ENCODE results near the gene ATXN1.
"Not testable (repeated sequence)": the region's sequence is repeated elsewhere in the genome, so short reads cannot be mapped to it uniquely, and the experiment has no call there.

Gene ATXN1

DNA sequence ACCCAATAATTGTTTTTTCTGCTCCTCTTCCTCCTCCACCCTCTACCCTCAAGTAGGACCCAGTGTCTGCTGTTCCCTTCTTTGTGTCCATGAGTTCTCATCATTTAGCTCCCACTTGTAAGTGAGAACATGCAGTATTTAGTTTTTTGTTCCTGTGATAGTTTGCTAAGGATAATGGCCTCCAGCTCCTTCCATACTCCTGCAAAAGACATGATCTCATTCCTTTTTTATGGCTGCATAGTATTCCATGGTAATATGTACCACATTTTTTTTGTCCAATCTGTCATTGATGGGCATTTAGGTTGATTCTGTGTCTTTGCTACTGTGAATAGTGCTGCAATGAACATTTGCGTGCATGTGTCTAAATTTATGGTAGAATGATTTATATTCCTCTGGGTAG, 132.7 kb downstream of the ATXN1 start:
- not testable (repeated sequence) for H3K4me1 ChIP-seq (ENCODE audit: control insufficient read depth, insufficient read depth, low read length); H3K27ac ChIP-seq (ENCODE audit: low read length); H3K9me3 ChIP-seq (ENCODE audit: control insufficient read depth, insufficient read depth, low read length); H3K4me3 ChIP-seq (ENCODE audit: low read length); H3K27me3 ChIP-seq (ENCODE audit: control insufficient read depth, insufficient read depth, low read length); DNase-seq (ENCODE audit: low read depth, low spot score); H3K36me3 ChIP-seq (ENCODE audit: control insufficient read depth, insufficient read depth, low read length)
- WGBS (ENCODE audit: insufficient coverage, insufficient read length), result no CpG with 5 or more reads among the region's 1 CpG

DNA sequence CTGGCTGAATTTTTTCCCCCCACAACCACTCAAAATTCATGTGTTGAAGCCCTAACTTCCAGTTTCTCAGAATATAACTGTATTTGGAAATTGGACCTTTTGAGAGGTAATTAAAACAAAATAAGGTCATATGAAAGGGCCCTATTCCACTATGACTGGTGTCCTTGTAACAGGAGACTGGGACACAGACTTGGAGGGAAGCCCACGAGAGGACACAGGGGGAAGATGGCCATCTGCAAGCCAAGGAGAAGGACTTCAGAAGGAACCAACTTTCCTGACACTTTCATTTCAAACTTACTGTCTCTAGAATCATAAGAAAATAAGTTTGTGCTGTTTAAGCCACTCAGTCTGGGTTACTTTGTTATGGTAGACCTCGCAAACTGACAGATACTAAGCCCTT, 134.6 kb downstream of the ATXN1 start:
- Histone ChIP-seq H3K27ac (ENCODE audit: low read length) (no peak overlapping the region), H3K27me3 (ENCODE audit: control insufficient read depth, insufficient read depth, low read length) (no peaks in the 10 kb centered on the region), H3K4me3 (ENCODE audit: low read length) (no peak overlapping the region), H3K4me1 (ENCODE audit: control insufficient read depth, insufficient read depth, low read length) (no peaks in the 10 kb centered on the region), H3K36me3 (ENCODE audit: control insufficient read depth, insufficient read depth, low read length) (no peaks in the 10 kb centered on the region), H3K9me3 (ENCODE audit: control insufficient read depth, insufficient read depth, low read length) (no peaks in the 10 kb centered on the region)
- DNase-seq (ENCODE audit: low read depth, low spot score), result no peak
- WGBS (ENCODE audit: insufficient coverage, insufficient read length), result no CpG with 5 or more reads among the region's 2 CpGs

DNA sequence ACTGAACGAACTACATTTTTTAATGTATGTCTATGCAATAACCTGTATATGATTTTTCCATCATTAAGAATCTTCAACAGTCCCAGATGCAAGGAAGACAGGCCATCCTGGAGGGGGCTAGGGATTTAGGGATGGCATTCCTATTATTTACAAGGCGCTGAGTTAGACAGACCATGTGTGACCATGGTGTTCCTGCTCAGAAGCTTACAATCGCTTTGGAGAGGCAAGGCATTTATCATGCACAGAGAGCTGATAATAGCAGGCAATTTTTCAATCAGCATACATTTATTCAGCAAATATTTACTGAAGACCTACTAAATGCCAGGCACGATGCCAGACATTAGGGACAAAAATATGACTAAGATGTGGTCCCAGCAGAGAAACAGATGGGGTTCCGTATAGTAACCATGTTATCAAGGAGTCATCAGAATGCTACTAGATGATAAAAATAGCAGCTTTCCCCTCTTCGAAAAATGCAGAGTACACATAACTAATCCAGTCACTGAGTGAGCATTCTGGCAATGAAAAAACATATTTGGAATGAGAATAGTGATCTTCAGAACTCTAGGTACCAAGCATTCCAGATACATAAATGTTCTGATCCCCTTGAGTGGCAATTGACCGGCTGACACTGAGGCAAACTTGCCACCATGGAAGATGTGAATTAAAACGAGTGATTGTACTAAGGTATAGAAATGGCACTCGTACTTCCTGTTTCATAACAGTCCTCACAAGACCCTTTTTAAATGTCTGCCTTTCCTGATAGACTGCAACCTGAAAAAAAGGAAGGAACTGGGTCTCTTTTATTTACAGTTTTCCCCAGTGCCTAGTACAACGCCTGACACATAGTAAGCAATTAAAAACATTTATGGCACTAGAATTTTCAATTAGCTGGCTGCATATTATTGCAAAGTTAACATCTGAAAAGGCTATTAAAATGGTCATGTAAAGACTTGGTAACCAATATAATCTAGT, 135.7 kb downstream of the ATXN1 start:
- no peak for DNase-seq (ENCODE audit: low read depth, low spot score)
- no peaks in the 10 kb centered on the region for H3K36me3 ChIP-seq (ENCODE audit: control insufficient read depth, insufficient read depth, low read length)
- no peak overlapping the region for H3K4me3 ChIP-seq (ENCODE audit: low read length)
- no peaks in the 10 kb centered on the region for H3K27me3 ChIP-seq (ENCODE audit: control insufficient read depth, insufficient read depth, low read length)
- H3K27ac ChIP-seq (ENCODE audit: low read length), result no peak overlapping the region
- no peaks in the 10 kb centered on the region for H3K9me3 ChIP-seq (ENCODE audit: control insufficient read depth, insufficient read depth, low read length)
- H3K4me1 ChIP-seq (ENCODE audit: control insufficient read depth, insufficient read depth, low read length), result no peaks in the 10 kb centered on the region
- WGBS (ENCODE audit: insufficient coverage, insufficient read length), result no CpG with 5 or more reads among the region's 10 CpGs

DNA sequence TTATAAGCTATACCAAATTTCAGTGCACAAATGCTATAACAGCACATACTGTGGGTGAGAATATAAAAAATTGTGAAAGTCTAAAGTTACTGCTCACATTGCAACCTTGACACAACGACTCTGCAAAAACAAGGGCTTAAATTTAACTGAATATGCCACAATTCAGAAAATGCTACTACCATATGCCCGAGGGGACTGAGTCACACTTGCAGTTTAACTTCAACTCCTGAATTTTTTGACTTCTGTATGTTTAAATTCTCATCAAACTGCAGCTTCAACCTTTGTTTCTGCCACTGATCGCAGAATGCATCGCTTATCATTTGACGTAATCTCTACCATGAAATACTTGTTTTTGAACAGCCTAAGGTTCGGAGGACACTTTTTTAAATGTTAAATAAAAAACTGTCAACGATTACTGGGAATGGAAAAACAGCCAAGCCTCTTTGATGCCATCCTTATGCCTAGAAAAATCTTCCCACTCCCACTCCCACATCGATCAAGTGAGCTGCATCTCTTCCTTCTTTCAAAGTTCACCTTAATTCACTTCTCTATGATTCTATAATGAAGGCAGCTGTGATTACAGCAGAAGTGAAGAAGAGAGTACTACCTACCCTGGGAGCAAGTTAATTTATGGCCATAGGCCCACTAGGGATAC, 136.5 kb downstream of the ATXN1 start:
- H3K27me3 ChIP-seq (ENCODE audit: control insufficient read depth, insufficient read depth, low read length), result no peaks in the 10 kb centered on the region
- no peaks in the 10 kb centered on the region for H3K9me3 ChIP-seq (ENCODE audit: control insufficient read depth, insufficient read depth, low read length)
- no CpG with 5 or more reads among the region's 8 CpGs for WGBS (ENCODE audit: insufficient coverage, insufficient read length)
- DNase-seq (ENCODE audit: low read depth, low spot score), result no peak
- no peak overlapping the region for H3K27ac ChIP-seq (ENCODE audit: low read length)
- no peaks in the 10 kb centered on the region for H3K4me1 ChIP-seq (ENCODE audit: control insufficient read depth, insufficient read depth, low read length)
- no peaks in the 10 kb centered on the region for H3K36me3 ChIP-seq (ENCODE audit: control insufficient read depth, insufficient read depth, low read length)
- H3K4me3 ChIP-seq (ENCODE audit: low read length), result no peak overlapping the region

DNA sequence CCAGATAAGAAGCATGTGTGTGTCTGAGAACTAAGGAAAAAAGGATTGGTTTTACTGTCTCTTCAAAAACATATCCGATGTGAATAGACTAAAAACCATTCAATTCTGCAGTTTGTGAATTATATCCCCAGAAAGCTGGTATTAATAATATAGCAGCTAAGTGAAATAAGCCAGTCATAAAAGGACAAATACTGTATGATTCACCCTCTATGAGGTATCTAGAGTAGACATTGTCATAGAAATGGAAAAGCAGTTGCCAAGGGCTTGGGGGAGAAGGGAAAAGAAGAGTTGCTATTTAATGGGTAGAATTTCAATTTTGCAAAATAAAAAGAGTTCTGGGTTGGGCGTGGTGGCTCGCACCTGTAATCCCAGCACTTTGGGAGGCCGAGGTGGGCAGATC, 137.5 kb downstream of the ATXN1 start:
- WGBS (ENCODE audit: insufficient coverage, insufficient read length), result no CpG with 5 or more reads among the region's 4 CpGs
- H3K36me3 ChIP-seq (ENCODE audit: control insufficient read depth, insufficient read depth, low read length), result no peaks in the 10 kb centered on the region
- no peak overlapping the region for H3K4me3 ChIP-seq (ENCODE audit: low read length)
- H3K4me1 ChIP-seq (ENCODE audit: control insufficient read depth, insufficient read depth, low read length), result no peaks in the 10 kb centered on the region
- H3K27ac ChIP-seq (ENCODE audit: low read length), result no peak overlapping the region
- DNase-seq (ENCODE audit: low read depth, low spot score), result no peak
- H3K9me3 ChIP-seq (ENCODE audit: control insufficient read depth, insufficient read depth, low read length), result no peaks in the 10 kb centered on the region
- no peaks in the 10 kb centered on the region for H3K27me3 ChIP-seq (ENCODE audit: control insufficient read depth, insufficient read depth, low read length)

DNA sequence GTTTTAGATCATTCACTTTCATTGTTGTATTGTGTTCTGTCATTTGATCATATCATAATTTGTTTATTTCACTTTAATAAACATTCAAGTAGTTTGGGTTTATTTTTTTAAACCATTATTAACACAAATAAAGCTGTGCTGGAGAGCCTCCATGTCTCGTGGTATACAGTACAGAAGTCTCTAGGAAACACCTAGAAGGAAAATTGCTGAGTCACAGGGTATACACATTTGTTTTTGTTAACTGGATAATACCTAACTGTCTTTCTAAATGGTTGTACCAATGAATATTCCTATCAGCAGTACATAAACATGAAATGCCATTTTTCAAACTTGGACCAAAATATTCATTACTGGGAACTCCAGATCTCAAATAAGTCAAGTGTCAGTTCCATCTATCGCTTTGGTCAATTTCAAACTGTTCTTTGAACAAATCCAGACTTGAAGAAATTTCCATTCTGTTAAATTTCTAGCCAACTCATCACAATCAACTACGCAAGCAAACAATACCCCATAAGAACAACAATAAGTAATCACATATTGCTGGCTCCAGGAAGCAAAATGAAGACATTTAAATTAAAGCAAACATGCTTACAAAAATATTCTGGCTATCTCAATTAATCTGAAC, 138.1 kb downstream of the ATXN1 start:
- WGBS (ENCODE audit: insufficient coverage, insufficient read length), result no CpG with 5 or more reads among the region's 3 CpGs
- Histone ChIP-seq H3K9me3 (ENCODE audit: control insufficient read depth, insufficient read depth, low read length) (no peaks in the 10 kb centered on the region), H3K36me3 (ENCODE audit: control insufficient read depth, insufficient read depth, low read length) (no peaks in the 10 kb centered on the region), H3K4me1 (ENCODE audit: control insufficient read depth, insufficient read depth, low read length) (no peaks in the 10 kb centered on the region), H3K27ac (ENCODE audit: low read length) (no peak overlapping the region), H3K27me3 (ENCODE audit: control insufficient read depth, insufficient read depth, low read length) (no peaks in the 10 kb centered on the region), H3K4me3 (ENCODE audit: low read length) (no peak overlapping the region)
- no peak for DNase-seq (ENCODE audit: low read depth, low spot score)

DNA sequence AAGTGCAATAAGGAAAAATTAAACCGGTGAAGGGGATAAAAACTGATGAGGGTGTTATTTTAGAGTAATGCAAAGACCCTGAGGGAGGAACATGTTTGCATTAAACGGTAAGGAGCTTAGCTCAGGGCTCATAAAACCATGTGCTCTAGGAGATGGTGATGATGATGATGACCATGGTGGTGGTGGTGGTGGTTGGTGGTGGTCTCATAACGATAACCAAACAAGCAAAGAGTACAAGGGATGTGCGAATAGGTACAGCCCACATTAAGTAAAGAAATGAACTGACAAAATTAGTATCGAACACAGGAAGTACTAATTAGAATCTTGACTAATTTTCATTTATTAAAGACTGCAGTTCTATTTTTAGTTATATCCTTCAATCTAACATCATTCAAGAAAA, 139.1 kb downstream of the ATXN1 start:
- WGBS (ENCODE audit: insufficient coverage, insufficient read length), result no CpG with 5 or more reads among the region's 5 CpGs
- H3K36me3 ChIP-seq (ENCODE audit: control insufficient read depth, insufficient read depth, low read length), result no peaks in the 10 kb centered on the region

DNA sequence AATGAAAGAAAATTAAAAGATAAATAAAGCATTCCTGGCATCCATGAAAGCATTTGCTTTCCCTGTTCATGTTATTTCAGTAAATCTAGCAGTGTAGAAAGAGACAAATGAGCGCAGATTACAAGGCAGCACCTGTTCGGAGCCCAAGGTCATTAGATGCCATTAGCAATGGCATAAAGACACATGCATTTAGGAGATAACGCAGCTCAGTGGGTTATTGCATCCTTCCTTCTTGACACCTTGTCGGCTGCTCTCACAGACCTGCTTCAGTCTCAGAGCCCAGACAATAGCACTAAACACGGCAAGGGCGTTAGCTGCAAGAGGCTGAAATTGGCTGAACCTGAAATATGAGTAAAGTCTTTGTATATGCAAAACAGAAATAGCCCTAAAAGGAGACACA, 140.3 kb downstream of the ATXN1 start:
- no peaks in the 10 kb centered on the region for H3K4me1 ChIP-seq (ENCODE audit: control insufficient read depth, insufficient read depth, low read length)
- WGBS (ENCODE audit: insufficient coverage, insufficient read length), result no CpG with 5 or more reads among the region's 6 CpGs
- H3K27me3 ChIP-seq (ENCODE audit: control insufficient read depth, insufficient read depth, low read length), result no peaks in the 10 kb centered on the region
- H3K4me3 ChIP-seq (ENCODE audit: low read length), result no peak overlapping the region
- H3K36me3 ChIP-seq (ENCODE audit: control insufficient read depth, insufficient read depth, low read length), result no peaks in the 10 kb centered on the region
- no peak for DNase-seq (ENCODE audit: low read depth, low spot score)
- H3K27ac ChIP-seq (ENCODE audit: low read length), result no peak overlapping the region
- H3K9me3 ChIP-seq (ENCODE audit: control insufficient read depth, insufficient read depth, low read length), result no peaks in the 10 kb centered on the region

More for the DNA sequence above, 139.1 kb downstream of the ATXN1 start:
- Histone ChIP-seq H3K27me3 (ENCODE audit: control insufficient read depth, insufficient read depth, low read length) (no peaks in the 10 kb centered on the region), H3K4me1 (ENCODE audit: control insufficient read depth, insufficient read depth, low read length) (no peaks in the 10 kb centered on the region), H3K27ac (ENCODE audit: low read length) (no peak overlapping the region), H3K4me3 (ENCODE audit: low read length) (no peak overlapping the region), H3K9me3 (ENCODE audit: control insufficient read depth, insufficient read depth, low read length) (no peaks in the 10 kb centered on the region)
- no peak for DNase-seq (ENCODE audit: low read depth, low spot score)

DNA sequence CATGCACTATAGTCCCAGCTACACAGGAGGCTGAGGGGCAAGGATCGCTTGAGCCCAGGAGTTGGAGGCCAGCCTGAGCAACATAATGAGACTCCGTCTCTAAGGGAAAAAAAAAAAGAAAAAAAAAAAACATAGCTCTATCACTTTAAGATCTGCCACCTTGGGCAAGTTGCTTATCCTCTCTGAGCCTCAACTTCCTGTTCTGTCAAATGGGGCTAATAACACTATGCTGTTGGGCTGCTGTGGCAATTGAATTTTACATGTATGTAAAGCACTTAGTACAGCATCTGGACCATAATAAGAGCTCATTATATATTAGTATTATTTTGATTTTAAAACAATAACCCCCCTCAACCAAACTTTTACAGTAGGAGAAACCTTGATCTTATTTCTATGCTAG, 141.5 kb downstream of the ATXN1 start:
- Histone ChIP-seq H3K27ac (ENCODE audit: low read length) (no peak overlapping the region), H3K4me1 (ENCODE audit: control insufficient read depth, insufficient read depth, low read length) (no peaks in the 10 kb centered on the region), H3K27me3 (ENCODE audit: control insufficient read depth, insufficient read depth, low read length) (no peaks in the 10 kb centered on the region), H3K36me3 (ENCODE audit: control insufficient read depth, insufficient read depth, low read length) (no peaks in the 10 kb centered on the region), H3K9me3 (ENCODE audit: control insufficient read depth, insufficient read depth, low read length) (no peaks in the 10 kb centered on the region), H3K4me3 (ENCODE audit: low read length) (no peak overlapping the region)
- no CpG with 5 or more reads among the region's 2 CpGs for WGBS (ENCODE audit: insufficient coverage, insufficient read length)
- no peak for DNase-seq (ENCODE audit: low read depth, low spot score)

DNA sequence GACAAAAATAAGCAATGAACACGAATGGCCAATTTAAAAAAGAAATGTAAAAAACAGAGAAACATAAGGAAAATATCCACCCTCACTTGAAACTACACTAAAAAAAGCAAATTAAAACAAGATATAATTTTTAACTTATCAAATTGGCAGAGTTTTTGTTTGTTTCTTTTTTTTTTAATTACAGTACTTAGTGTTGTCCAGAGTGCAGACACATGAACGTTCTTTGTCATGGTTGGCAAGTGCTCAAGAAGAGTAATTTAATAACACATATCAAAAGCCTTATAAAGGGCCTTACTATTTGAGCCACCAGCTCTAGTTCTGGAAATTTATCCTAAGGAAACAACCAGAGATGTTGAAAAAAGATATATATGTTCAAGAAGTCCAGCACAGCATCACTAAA, 142.3 kb downstream of the ATXN1 start:
- no peak for DNase-seq (ENCODE audit: low read depth, low spot score)
- Histone ChIP-seq H3K9me3 (ENCODE audit: control insufficient read depth, insufficient read depth, low read length) (no peaks in the 10 kb centered on the region), H3K27ac (ENCODE audit: low read length) (no peak overlapping the region)

More for the DNA sequence above, 142.3 kb downstream of the ATXN1 start:
- WGBS (ENCODE audit: insufficient coverage, insufficient read length), result no CpG with 5 or more reads among the region's 2 CpGs
- H3K4me3 ChIP-seq (ENCODE audit: low read length), result no peak overlapping the region
- no peaks in the 10 kb centered on the region for H3K27me3 ChIP-seq (ENCODE audit: control insufficient read depth, insufficient read depth, low read length)
- no peaks in the 10 kb centered on the region for H3K36me3 ChIP-seq (ENCODE audit: control insufficient read depth, insufficient read depth, low read length)
- no peaks in the 10 kb centered on the region for H3K4me1 ChIP-seq (ENCODE audit: control insufficient read depth, insufficient read depth, low read length)
